H1 (cell line): ENCODE results near the gene SRGAP3. TPM values are rescaled to one million over a fixed set of nuclear protein-coding genes. Genes with fewer than 3 reads are reported as not detected.
A peak's percentile ranks its signal among the peaks of the same experiment; 100 is the strongest.

ENCODE experiments used
- CTCF ChIA-PET: fragments of 300-600 bp; sonication (Branson Sonifier 250); formaldehyde crosslinking; loops from one replicate; lab custom pipeline; 2021; ENCODE audit not compliant: partially characterized antibody; lab: Charles Lee
- POLR2A ChIA-PET: fragments of 300-600 bp; sonication (Branson Sonifier 250); formaldehyde crosslinking; loops from one replicate; lab custom pipeline; 2021; ENCODE audit warnings: inconsistent platforms; ENCODE audit not compliant: partially characterized antibody; lab: Charles Lee
- DNase-seq, 2 experiments: peaks; one replicate each; pipeline versions ENCODE4 v3.0.0 to v3.0.0-alpha.2; 2010 to 2022; ENCODE audit warnings: low spot score in 2 of 2, low read depth in 1 of 2, mixed read lengths in 1 of 2
- FAIRE-seq: peaks from 2 replicates; lab custom pipeline; 2011; peaks lifted over from hg19 to GRCh38; lab: Jason Lieb, UNC
- H2AFZ ChIP-seq: 2 replicates; pipeline ENCODE4 v1.8.1; 2012; ENCODE audit warnings: low read length, inconsistent platforms
- H2AK5ac ChIP-seq: 2 replicates; pipeline ENCODE4 v1.6.1; 2013; ENCODE audit warnings: low read depth, low read length
- H2BK120ac ChIP-seq: replicated peaks from 2 replicates; pipeline ENCODE3; 2013; ENCODE audit warnings: low read depth, low read length, inconsistent platforms
- H2BK12ac ChIP-seq: 2 replicates; pipeline ENCODE4 v1.6.1; 2013; ENCODE audit warnings: low read depth, low read length
- H2BK15ac ChIP-seq: 2 replicates; pipeline ENCODE4 v1.6.1; 2013; ENCODE audit warnings: low read length
- H2BK20ac ChIP-seq: 2 replicates; pipeline ENCODE4 v1.6.1; 2013; ENCODE audit warnings: low read length
- H2BK5ac ChIP-seq: 2 replicates; pipeline ENCODE4 v1.6.1; 2013; ENCODE audit warnings: low read depth, low read length
- H3K14ac ChIP-seq: 2 replicates; pipeline ENCODE4 v1.6.1; 2013; ENCODE audit warnings: inconsistent platforms; ENCODE audit not compliant: insufficient read length
- H3K18ac ChIP-seq: 2 replicates; pipeline ENCODE4 v1.6.1; 2013; ENCODE audit warnings: low read length; ENCODE audit errors: extremely low read depth
- H3K23ac ChIP-seq: 2 replicates; pipeline ENCODE4 v1.6.1; 2013; ENCODE audit warnings: inconsistent platforms; ENCODE audit not compliant: insufficient read length
- H3K23me2 ChIP-seq: 2 replicates; pipeline ENCODE4 v1.6.1; 2013; ENCODE audit warnings: low read depth, low read length
- H3K27ac ChIP-seq: 2 replicates; pipeline ENCODE4 v1.6.1; 2011; ENCODE audit warnings: low read depth, low read length, inconsistent platforms
- H3K27me3 ChIP-seq, 4 experiments: replicated peaks in 1 of 4; 1 replicate in 1 of 4; 2 replicates in 3 of 4; pipeline versions ENCODE4 v1.6.1 to v1.8.1; 2011 to 2013; ENCODE audit warnings: low read length in 3 of 4, mild to moderate bottlenecking in 3 of 4, inconsistent platforms in 2 of 4, mixed read lengths in 2 of 4, moderate library complexity in 1 of 4; ENCODE audit not compliant: control insufficient read depth in 3 of 4, insufficient read depth in 3 of 4; ENCODE audit errors: extremely low read depth in 1 of 4
- H3K36me3 ChIP-seq, 4 experiments: 2 replicates each; pipeline versions ENCODE4 v1.6.1 to v1.8.1; 2011 to 2013; ENCODE audit warnings: mild to moderate bottlenecking in 4 of 4, low read length in 3 of 4, moderate library complexity in 2 of 4, control low read depth in 1 of 4, inconsistent platforms in 1 of 4; ENCODE audit not compliant: insufficient read depth in 4 of 4, control insufficient read depth in 2 of 4
- H3K4ac ChIP-seq: replicated peaks from 2 replicates; pipeline ENCODE3; 2013; ENCODE audit warnings: low read length, low read depth, mixed read lengths, inconsistent platforms; ENCODE audit not compliant: insufficient read length
- H3K4me1 ChIP-seq, 4 experiments: replicated peaks in 1 of 4; 1 replicate in 1 of 4; 2 replicates in 3 of 4; pipeline versions ENCODE4 v1.6.1 to v1.8.1; 2011 to 2013; ENCODE audit warnings: low read length in 3 of 4, inconsistent platforms in 2 of 4, mixed read lengths in 1 of 4; ENCODE audit not compliant: insufficient read depth in 4 of 4, control insufficient read depth in 3 of 4
- H3K4me2 ChIP-seq, 2 experiments: 2 replicates each; pipeline versions ENCODE4 v1.6.1 to v1.8.1; 2011 to 2013; ENCODE audit warnings: low read depth in 2 of 2, low read length in 2 of 2, control low read depth in 1 of 2, inconsistent platforms in 1 of 2, mild to moderate bottlenecking in 1 of 2; ENCODE audit not compliant: insufficient read depth in 1 of 2
- H3K4me3 ChIP-seq, 4 experiments: fragments of 200-600, 300-600 bp in 1 of 4; sonication (generic), shearing (Covaris generic), sonication (Bioruptor Twin) in 1 of 4; 2 replicates each; pipeline versions ENCODE4 v1.5.1 to v1.8.1; 2011 to 2016; ENCODE audit warnings: low read length in 4 of 4, low read depth in 3 of 4, control low read depth in 2 of 4, inconsistent platforms in 2 of 4, mild to moderate bottlenecking in 2 of 4, mixed read lengths in 1 of 4, moderate library complexity in 1 of 4; ENCODE audit not compliant: insufficient read depth in 2 of 4; ENCODE audit errors: extremely low read depth in 1 of 4
- H3K56ac ChIP-seq: replicated peaks from 2 replicates; pipeline ENCODE3; 2013; ENCODE audit warnings: low read depth, mild to moderate bottlenecking, mixed read lengths, low read length, inconsistent platforms; ENCODE audit not compliant: insufficient read length
- H3K79me1 ChIP-seq: 2 replicates; pipeline ENCODE4 v1.6.1; 2013; ENCODE audit warnings: low read depth, low read length, control low read depth
- H3K79me2 ChIP-seq, 2 experiments: 2 replicates each; pipeline versions ENCODE4 v1.6.1 to v1.8.1; 2012 to 2013; ENCODE audit warnings: low read length in 2 of 2, mild to moderate bottlenecking in 2 of 2, inconsistent platforms in 1 of 2; ENCODE audit not compliant: insufficient read depth in 2 of 2, control insufficient read depth in 1 of 2
- H3K9ac ChIP-seq, 4 experiments: replicated peaks in 1 of 4; 1 replicate in 1 of 4; 2 replicates in 3 of 4; pipeline versions ENCODE4 v1.6.1 to v1.8.1; 2011 to 2013; ENCODE audit warnings: low read depth in 3 of 4, low read length in 3 of 4, control low read depth in 2 of 4, mild to moderate bottlenecking in 2 of 4, moderate library complexity in 2 of 4, inconsistent platforms in 1 of 4; ENCODE audit errors: extremely low read depth in 1 of 4
- H3K9me3 ChIP-seq, 2 experiments: 2 replicates each; pipeline versions ENCODE4 v1.6.1 to v1.8.1; 2012 to 2013; ENCODE audit warnings: mild to moderate bottlenecking in 2 of 2, moderate library complexity in 2 of 2, control low read depth in 1 of 2, inconsistent platforms in 1 of 2, low read depth in 1 of 2, low read length in 1 of 2, mixed read lengths in 1 of 2; ENCODE audit not compliant: insufficient read depth in 2 of 2
- H4K20me1 ChIP-seq, 2 experiments: replicated peaks in 1 of 2; 2 replicates each; pipeline versions ENCODE3 to v1.8.1; 2011 to 2013; ENCODE audit warnings: inconsistent platforms in 2 of 2, low read length in 2 of 2, mild to moderate bottlenecking in 1 of 2; ENCODE audit not compliant: insufficient read depth in 2 of 2, control insufficient read depth in 1 of 2
- H4K5ac ChIP-seq: 2 replicates; pipeline ENCODE4 v1.6.1; 2013; ENCODE audit warnings: low read length, low read depth, mixed read lengths, inconsistent platforms; ENCODE audit not compliant: insufficient read length
- H4K8ac ChIP-seq: 2 replicates; pipeline ENCODE4 v1.8.0; 2013; ENCODE audit warnings: mild to moderate bottlenecking, moderate library complexity, low read length, inconsistent platforms; ENCODE audit not compliant: insufficient read depth; ENCODE audit errors: extremely low read depth
- H4K91ac ChIP-seq: replicated peaks from 2 replicates; pipeline ENCODE3; 2013; ENCODE audit warnings: low read length, mixed read lengths, inconsistent platforms; ENCODE audit not compliant: insufficient read length
- BCL11A ChIP-seq, 2 experiments: IDR thresholded peaks; one replicate each; pipeline ENCODE4 v1.6.1; 2011; ENCODE audit warnings: low read depth in 2 of 2, low read length in 2 of 2, mild to moderate bottlenecking in 2 of 2
- CREB1 ChIP-seq: IDR thresholded peaks from 2 replicates; pipeline ENCODE4 v1.6.1; 2012; ENCODE audit warnings: inconsistent platforms
- EGR1 ChIP-seq: IDR thresholded peaks from 2 replicates; pipeline ENCODE4 v1.6.1; 2011; ENCODE audit warnings: low read depth, low read length, borderline replicate concordance
- JUN ChIP-seq: IDR thresholded peaks from 2 replicates; pipeline ENCODE4 v1.6.1; 2011; ENCODE audit warnings: low read depth, mild to moderate bottlenecking, improper control_type of control experiment, low read length
- JUND ChIP-seq: IDR thresholded peaks from 2 replicates; pipeline ENCODE4 v1.6.1; 2011; ENCODE audit warnings: mild to moderate bottlenecking, improper control_type of control experiment, low read length
- KDM4A ChIP-seq: IDR thresholded peaks from one replicate; pipeline ENCODE4 v1.7.1; 2012; ENCODE audit warnings: low read depth, mild to moderate bottlenecking, moderate library complexity, low read length, inconsistent platforms; ENCODE audit not compliant: severe bottlenecking
- NRF1 ChIP-seq: IDR thresholded peaks from 2 replicates; pipeline ENCODE4 v1.6.1; 2011; ENCODE audit warnings: mild to moderate bottlenecking, low read depth, low read length, improper control_type of control experiment
- PHF8 ChIP-seq: fragments of 200-600 bp; sonication (generic); conservative IDR thresholded peaks from 2 replicates; pipeline ENCODE4 v1.7.1; 2012; ENCODE audit warnings: low read depth, mild to moderate bottlenecking, inconsistent platforms, low read length, moderate library complexity
- SAP30 ChIP-seq: fragments of 300-600 bp; sonication (generic); IDR thresholded peaks from 2 replicates; pipeline ENCODE4 v1.7.1; 2012; ENCODE audit warnings: low read length, moderate library complexity, mild to moderate bottlenecking, inconsistent platforms; ENCODE audit not compliant: insufficient read depth, insufficient replicate concordance
- SIX5 ChIP-seq: IDR thresholded peaks from 2 replicates; pipeline ENCODE4 v1.6.1; 2011; ENCODE audit warnings: mild to moderate bottlenecking, low read depth, low read length
- TBP ChIP-seq: IDR thresholded peaks from 2 replicates; pipeline ENCODE4 v1.6.1; 2011; ENCODE audit warnings: low read depth, low read length, improper control_type of control experiment
- WGBS, 2 experiments: shearing (Covaris generic) in 1 of 2; methylation state at CpG; one replicate each; pipeline versions ENCODE4 v1.1.6 to v1.1.7; 2013 to 2015; ENCODE audit warnings: low lambda C conversion rate in 2 of 2, mixed read lengths in 2 of 2, inconsistent platforms in 1 of 2, low coverage in 1 of 2, missing lambda C conversion rate in 1 of 2; ENCODE audit not compliant: insufficient replicate concordance in 2 of 2, insufficient coverage in 1 of 2, insufficient read length in 1 of 2; ENCODE audit errors: extremely low coverage in 1 of 2, missing lambda C conversion rate in 1 of 2; 5-methylcytosine and 5-hydroxymethylcytosine counted together
- polyA plus RNA-seq, 7 experiments: library from polyadenylated mRNA; depleted of rRNA in 3 of 7; stranded (reverse) in 5 of 7; unstranded in 2 of 7; fragments of >200 nt in 5 of 7; fragments of 200-250 nt in 2 of 7; gene quantifications; 1 replicate in 5 of 7; 2 replicates in 1 of 7; 4 replicates in 1 of 7; pipeline versions ENCODE4 v1.2.1 to v1.2.3, GENCODE V29; 2011 to 2013; ENCODE audit warnings: missing spikeins in 2 of 7, mixed read lengths in 2 of 7
- total RNA-seq: library from RNA; stranded (reverse); fragmentation: NEBNext Ultra II Directional; extraction: Animal tissue kit (Norgen Biotek cat#: 25700); gene quantifications from 2 replicates; pipeline ENCODE4 v1.2.1, GENCODE V29; 2021
- TF ChIP-seq, protein P1 (sequence below): IDR thresholded peaks from 2 replicates; pipeline ENCODE4 v1.6.1; 2012; ENCODE audit warnings: low read length, inconsistent platforms

The SRGAP3 gene
- total and polyA plus RNA-seq, 2 of the 8 experiments (the other 6 are each of a cell fraction or from before 2014, with no cell fraction given) = 5.8 to 11.4 TPM

DNA sequence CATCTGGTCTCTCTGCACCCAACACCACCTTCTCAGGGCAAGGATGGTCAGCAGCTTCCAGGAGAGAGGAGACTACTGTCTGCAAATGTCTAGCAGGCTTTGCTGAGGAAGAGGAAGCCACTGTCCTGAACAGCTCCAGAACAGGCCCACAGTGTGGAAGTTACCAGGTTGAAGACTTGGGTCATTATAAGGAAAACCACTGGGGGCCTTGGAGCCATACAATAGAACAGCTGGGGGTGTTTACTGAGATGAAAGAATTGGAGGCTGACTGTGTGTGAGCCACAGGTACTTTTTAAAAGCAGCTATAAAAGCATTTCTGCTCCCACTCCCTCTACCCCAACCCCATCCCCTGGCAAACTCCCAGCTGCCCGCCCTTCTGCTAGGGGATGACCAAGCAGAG lies 24.2 kb downstream of the SRGAP3 start:
- no peaks in the 10 kb centered on the region for H3K79me2 ChIP-seq
- peak overlapping the region in 1 of 2 experiments; percentile 30; a peak in 3 of 4 replicates for H3K4me2 ChIP-seq
- H3K23me2 ChIP-seq = no peaks in the 10 kb centered on the region
- H3K4ac ChIP-seq = no peak overlapping the region
- H2BK15ac ChIP-seq = no peak overlapping the region
- no peak overlapping the region for H3K14ac ChIP-seq
- 77% methylated on average over 1 of the region's 1 CpG; no CpG with 5 or more reads in 1 of the 2 experiments for WGBS, 2 experiments
- H3K27ac ChIP-seq = no peak overlapping the region
- H4K8ac ChIP-seq = no peak overlapping the region
- TF ChIP-seq CREB1 = no peak
- TF ChIP-seq JUND = no peak
- no peak for TF ChIP-seq EGR1
- no peak for TF ChIP-seq JUN
- no peak for TF ChIP-seq TBP
- no peak for TF ChIP-seq PHF8
- TF ChIP-seq BCL11A (IDR thresholded peaks at IDR 0.05; ENCODE audit: low read depth in 2 of 2, low read length in 2 of 2) = no peak
- TF ChIP-seq SAP30 = no peak
- TF ChIP-seq NRF1 = no peak
- TF ChIP-seq KDM4A = no peak
- TF ChIP-seq SIX5 = no peak
- TF ChIP-seq, protein P1, sequence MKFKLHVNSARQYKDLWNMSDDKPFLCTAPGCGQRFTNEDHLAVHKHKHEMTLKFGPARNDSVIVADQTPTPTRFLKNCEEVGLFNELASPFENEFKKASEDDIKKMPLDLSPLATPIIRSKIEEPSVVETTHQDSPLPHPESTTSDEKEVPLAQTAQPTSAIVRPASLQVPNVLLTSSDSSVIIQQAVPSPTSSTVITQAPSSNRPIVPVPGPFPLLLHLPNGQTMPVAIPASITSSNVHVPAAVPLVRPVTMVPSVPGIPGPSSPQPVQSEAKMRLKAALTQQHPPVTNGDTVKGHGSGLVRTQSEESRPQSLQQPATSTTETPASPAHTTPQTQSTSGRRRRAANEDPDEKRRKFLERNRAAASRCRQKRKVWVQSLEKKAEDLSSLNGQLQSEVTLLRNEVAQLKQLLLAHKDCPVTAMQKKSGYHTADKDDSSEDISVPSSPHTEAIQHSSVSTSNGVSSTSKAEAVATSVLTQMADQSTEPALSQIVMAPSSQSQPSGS = no peak
- peaks cover 9 to 17% (median 14%) of the 10 kb centered on the region in 4 experiments for H3K4me1 ChIP-seq
- no peak overlapping the region for H2AK5ac ChIP-seq
- peaks cover 0 to 1% of the 10 kb centered on the region in 2 experiments for H4K20me1 ChIP-seq
- DNase-seq (no peak), FAIRE-seq (no peak)
- no peaks in the 10 kb centered on the region for H3K79me1 ChIP-seq
- H4K5ac ChIP-seq = no peak overlapping the region
- ChIA-PET CTCF (interaction anchor here (0.7 to 2.1 kb wide), 10 partner anchors 11 to 236 kb away, joined by 3 to 8 read pairs (median 3); partner anchors contain the start of gene SRGAP3), POLR2A (interaction anchor here (0.8 to 1.1 kb wide), 2 partner anchors 10 to 25 kb away, joined by 3 read pairs; partner anchors contain the start of gene SRGAP3)
- no peak overlapping the region for H2AFZ ChIP-seq
- H2BK12ac ChIP-seq = peak overlapping the region; percentile 53; the same call in 1 of the 2 replicates
- H3K27me3 ChIP-seq = no peaks in the 10 kb centered on the region; a peak in 2 of 7 replicates
- no peak overlapping the region for H3K56ac ChIP-seq
- H3K18ac ChIP-seq = peak overlapping the region; percentile 44
- H3K9me3 ChIP-seq = no peaks in the 10 kb centered on the region
- no peak overlapping the region for H4K91ac ChIP-seq
- no peak overlapping the region for H3K23ac ChIP-seq
- H2BK5ac ChIP-seq = no peak overlapping the region; the same call in 1 of the 2 replicates
- no peak overlapping the region for H3K9ac ChIP-seq
- no peak overlapping the region for H2BK120ac ChIP-seq
- H3K4me3 ChIP-seq = no peak overlapping the region
- no peaks in the 10 kb centered on the region for H3K36me3 ChIP-seq
- peak overlapping the region; percentile 66; the same call in 1 of the 2 replicates for H2BK20ac ChIP-seq
